Measurements from ENCODE around the gene IGFN1. TPM values are rescaled to one million over a fixed set of nuclear protein-coding genes. Genes with fewer than 3 reads are reported as not detected.

IGFN1 gene
- total RNA-seq, 1 donor from 2014 or later: not detected

DNA sequence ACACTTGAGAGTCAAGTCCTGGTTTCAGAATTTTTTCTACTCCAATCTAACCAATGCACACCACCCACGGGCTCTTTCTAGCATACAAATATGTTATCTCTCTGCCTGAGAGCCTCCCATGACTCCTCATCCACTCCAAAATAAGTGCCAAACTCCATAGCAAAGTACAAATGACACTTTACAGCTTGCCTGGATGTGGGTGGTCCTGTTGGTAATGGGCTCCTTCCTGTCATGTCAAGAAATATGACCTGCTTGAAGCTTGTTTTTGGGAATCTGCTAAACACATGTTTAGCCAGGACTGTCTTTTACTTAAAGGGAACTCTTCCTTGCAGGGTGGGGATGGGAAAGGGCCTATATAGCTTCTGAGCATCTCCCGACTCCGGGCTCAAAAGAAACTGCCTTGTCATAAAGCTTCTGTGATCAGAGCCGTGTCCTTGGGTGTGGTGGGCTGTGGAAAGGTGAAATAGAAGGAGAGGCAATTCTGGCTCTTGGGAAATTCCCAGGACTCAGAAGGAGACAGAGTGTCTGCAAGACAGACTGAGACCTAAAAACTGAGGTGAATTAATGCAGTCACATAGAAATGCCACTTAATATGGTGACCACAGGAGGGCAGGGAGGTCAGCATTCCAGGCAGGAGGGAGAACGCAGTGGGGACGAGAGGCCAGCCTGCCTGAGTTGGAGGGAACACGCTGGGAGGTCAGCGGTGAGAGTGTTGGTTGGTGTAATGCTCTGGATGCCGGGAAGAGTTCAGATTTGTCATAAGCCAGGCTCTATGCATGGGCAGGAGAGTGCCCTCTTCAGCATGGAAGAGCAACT is 6.1 kb upstream of the IGFN1 start:
- DNase-seq (ENCODE audit: low read depth in 2 of 2): peak; percentile 47 to 68

DNA sequence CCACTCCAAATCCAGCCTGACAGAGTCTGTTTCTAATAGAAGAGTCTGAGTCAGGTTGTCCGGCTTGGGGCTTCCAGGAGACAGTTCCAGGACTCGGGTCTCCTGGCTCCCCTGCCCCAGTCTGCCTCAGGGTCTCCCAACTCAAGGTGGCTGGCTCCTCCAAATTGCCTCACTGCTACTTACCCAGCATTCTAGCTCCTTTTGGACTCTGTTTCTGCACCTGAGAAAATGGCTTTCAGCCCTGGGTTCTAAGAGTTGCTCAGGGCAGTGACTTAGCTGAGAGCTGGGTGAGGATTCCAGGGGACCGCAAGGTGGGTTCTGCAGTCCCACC is 5.5 kb upstream of the IGFN1 start:
- DNase-seq (ENCODE audit: low read depth in 2 of 2): no peak

DNA sequence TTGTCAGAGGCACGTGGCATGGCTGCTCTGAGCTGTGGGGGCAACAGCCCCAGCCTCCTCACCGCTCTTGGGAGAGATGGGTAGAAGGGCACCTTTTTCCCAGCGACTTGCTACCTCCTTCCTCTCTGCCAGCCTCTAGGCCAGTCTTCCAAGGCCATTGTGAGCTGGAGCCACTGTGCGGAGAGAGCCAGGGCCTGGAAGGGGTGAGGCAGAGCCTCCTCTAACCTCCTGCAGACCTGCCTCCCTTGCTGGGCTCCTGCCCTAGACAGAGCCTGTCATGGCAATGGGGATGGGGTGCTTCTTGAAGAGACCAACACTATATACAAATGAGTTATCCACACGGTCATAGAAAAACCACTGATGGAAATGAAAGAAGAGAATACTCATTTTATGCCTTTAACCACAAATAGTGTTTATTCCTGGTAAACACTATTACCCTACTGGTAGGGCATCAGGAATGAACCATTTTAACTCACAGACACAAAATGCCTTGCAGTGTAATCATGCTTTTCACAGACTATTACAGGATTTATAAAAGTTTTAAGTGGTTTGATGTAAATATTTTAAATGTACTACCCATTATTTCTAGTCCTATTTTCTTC is 5.0 kb upstream of the IGFN1 start:
- DNase-seq (ENCODE audit: low read depth in 2 of 2): no peak

DNA sequence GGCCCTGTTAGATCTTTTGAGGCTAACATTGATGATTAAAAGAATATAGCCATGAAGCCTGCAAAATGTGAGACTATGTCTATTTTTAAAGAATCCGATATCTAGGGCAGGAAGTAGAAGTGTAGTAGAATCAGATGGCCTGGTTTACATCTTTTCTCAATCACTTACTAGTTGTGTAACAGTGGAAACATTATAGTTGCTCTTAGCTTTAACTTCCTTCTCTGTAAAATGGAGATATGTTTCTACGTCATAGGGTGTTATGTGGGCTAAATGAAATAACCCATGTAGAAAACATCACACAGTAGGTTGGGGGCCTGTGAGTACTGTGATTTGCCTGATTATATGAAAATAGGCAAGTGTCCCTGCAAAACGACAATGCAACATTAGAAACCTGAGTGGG is 4.4 kb upstream of the IGFN1 start:
- no peak for DNase-seq (ENCODE audit: low read depth in 2 of 2)

DNA sequence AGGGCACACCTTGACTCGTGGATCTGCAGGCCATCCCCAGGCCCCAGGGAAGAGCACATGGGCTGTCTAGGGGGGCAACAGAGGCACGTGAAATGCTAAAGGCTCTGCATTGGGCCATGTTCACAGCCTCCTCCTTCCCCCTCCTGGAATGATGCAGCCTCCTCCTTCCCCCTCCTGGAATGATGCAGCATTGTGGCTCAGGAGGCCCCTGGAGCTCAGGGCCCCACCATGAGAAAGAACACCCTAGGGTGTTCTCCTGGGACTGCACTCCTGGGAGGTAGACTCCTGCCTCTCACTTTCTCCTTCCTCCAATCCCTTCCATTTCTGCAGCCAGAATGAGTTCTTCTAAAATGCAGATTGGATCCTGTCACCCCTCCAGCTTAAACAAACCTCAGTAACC is 1.5 kb upstream of the IGFN1 start:
- no peak for DNase-seq (ENCODE audit: low read depth in 2 of 2)

DNA sequence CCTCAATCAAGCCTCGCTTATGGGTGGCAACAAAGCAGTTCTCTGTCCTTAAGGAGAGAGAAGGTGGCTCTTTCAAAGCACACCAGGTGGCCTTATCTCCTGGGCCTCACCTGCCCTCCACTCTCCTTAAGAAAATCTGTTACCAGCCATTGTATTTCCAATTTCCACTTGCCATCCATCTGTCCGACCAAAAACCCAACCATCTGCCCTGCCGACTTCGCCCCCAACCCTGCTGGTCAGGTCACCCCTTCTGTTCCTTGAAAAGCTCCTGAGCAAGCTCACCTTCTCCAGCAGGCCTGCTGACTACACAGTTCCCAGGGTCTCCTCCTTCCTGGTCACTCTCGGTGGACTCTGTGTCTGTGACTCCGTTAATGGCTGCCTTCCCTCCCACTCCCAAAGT is 619 bp upstream of the IGFN1 start:
- DNase-seq (ENCODE audit: low read depth in 2 of 2): no peak

DNA sequence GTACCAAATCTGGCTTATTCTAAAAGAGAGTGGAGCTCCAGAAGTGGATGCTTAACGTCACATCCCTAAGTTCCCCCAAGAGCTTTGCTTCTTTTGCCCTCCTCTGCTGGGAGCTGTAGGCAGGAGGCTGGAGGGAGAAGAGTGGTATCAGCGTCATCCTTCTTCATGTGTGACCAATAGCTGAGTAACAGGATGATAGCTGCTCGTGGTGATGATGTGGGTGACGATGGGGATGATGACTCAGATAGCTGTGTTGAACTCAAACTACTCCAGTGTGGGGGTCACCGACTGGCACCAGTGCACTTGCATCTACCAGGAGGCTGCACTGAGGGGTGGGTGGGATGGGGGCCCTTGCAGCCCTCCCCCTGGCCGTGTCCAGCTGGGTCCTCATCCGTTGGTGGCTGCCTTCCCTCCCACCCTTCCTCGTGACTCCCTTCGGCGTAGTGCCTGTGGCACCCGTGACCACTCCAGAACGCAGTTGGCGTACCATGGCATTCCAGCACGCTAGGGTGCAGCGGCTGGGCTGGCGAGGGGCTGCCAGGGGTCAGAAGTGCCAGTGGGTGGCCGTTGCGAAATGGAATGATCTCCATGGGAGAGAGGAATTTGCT is 1.1 kb downstream of the IGFN1 start:
- peak in 1 of 2 donors; percentile 66 for DNase-seq (ENCODE audit: low read depth in 2 of 2)

DNA sequence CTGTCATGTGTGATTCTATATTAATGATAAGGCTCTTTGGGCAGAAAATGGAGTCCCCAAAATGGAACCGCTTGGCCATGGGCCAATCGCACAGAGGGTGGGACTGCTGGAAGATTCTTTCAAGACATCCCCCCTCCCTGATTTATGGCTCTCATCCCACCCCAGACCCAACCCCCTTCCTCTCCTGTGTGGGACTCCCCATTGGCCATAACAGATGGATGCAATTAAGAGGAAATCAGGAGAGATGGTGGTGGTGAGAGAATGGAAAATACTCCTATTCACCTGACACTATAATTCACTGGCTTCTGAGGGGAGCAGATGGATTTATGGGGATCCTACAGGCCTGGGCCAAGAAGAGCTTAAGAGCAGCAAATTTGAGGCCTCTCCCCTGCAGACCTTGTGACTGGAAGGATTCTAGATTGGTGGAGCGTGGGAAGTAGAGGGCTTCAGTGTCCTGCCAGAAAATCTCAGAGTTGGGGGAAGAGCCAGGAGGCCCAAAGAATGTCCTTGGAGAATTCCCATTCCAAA is 1.7 kb downstream of the IGFN1 start:
- DNase-seq (ENCODE audit: low read depth in 2 of 2): no peak

DNA sequence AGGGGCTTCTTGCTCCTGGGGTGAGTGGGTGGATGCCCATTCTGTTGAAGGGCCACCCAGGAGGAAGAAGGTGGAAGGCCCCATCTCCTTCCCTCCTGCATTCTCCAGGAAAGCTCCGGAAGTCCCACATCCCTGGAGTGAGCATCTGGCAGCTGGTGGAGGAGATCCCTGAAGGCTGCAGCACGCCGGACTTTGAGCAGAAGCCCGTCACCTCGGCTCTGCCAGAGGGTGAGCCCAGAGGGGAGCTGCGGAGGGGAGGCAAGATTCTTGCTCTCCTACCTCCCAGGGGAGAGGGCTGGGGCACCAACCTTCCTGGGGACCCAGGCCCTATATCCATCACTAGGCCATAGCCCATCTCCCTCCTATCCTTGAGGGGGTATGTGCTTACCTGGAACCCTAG is 3.4 kb downstream of the IGFN1 start:
- no peak for DNase-seq (ENCODE audit: low read depth in 2 of 2)

DNA sequence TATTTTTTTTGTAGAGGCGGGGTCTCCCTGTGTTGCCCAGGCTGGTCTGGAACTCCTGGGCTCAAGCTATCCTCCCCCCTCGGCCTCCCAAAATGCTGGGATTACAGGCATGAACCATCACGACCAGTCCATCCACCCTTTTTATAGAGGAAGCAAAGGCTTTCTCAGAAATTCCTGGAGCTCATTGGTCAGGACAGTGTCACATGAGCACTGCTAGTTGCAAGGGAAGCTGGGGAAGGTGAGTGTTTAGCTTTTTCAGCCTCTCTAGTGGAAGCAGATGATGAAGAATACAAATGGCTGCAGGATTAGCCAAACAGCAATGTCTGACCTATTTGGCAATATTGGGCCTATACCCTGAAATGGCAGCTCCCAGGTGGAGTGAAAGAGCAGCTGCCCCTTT is 8.0 kb downstream of the IGFN1 start:
- DNase-seq (ENCODE audit: low read depth in 2 of 2): no peak

DNA sequence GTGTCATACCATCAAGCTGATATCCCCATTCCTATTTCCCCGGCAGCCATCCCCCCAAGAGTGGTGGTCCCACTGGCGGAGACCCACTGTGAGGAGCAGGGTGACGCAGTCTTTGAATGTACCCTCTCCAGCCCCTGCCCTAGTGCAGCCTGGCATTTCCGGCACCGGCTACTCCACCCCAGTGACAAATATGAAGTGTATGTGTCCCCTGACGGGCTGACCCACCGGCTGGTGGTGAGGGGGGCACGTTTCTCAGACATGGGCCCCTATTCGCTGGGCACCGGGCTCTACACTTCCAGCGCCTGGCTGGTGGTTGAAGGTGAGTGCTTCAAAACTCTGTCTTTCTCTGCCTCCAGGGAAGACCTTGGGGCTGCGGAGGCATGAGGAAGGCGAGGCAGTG is 14.4 kb downstream of the IGFN1 start:
- no peak for DNase-seq (ENCODE audit: low read depth in 2 of 2)

DNA sequence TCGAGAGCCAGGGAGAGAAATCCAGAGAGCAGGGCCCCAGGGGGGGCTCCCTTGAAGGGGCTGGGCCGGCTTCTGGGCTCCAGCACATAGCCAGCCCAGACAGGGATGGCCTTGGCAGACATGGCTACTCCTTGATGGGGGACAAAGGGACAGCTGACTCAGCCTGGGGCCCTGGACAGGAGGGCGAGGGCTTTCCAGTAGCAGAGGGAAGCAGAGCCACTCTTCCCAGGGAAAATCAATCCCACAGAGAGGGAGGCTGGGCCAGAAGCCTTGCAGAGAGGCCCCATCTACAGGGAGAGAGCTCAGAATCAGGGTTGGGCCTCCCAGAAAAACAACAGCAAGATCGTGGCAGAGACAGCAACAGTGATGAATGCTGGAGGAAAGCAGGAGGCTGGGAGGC is 15.6 kb downstream of the IGFN1 start:
- DNase-seq (ENCODE audit: low read depth in 2 of 2): no peak

DNA sequence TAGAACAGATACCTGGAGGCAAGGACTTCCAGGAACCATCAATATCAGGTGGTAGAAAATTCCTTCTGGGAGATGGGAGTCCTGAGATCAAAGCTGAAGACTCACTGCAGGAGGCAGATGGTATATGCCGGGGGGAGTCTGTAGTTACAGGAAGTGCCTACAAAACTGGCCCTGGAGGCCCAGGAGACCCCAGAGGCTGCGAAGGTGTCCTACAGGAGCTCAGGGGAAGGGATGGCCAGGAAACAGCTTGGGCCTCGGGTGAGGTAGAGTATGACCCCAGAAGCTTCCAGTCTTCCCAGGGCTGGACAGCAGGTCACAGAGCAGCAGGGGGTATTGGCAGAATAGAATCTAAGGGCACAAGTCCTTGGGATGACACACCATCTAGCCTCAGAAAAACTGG is 16.4 kb downstream of the IGFN1 start:
- DNase-seq (ENCODE audit: low read depth in 2 of 2): no peak

DNA sequence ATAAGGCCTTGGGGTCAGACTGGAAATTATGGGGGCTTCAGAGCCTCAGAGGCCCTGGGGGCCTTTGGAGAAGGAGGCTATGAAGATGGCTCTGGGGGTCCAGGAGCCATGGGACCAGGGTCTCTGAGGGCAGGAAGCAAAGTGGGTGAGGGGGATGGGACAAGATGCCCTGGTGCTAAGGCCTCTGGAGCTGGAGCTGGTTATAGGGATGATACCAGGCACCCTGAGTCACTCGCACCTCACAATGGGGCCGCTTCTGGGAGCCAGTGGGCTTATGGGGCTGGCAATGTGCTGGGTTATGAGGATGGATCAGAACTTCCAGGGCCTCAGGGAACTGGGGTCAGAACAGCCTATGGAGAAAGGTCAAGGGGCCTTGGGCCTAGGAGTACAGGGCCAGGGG is 17.6 kb downstream of the IGFN1 start:
- no peak for DNase-seq (ENCODE audit: low read depth in 2 of 2)

DNA sequence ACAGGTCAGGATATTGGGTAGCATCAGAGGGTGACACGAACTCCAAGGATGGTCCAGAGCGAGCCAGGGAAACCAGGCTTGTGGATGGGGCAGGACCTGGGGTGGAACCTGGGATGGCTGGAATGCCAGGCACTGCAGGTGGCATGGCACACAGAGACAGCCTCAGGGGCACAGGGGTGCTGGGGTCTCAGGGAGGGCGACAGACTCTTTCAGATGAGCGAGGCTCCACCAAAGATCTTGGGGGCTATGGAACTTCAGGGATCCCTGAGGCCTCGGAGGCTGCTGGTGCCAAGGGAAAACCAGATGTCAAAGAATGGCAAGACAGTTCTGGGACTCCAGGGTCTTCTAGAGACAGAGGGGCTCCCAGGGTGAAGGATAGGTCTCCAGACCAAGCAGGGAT is 21.4 kb downstream of the IGFN1 start:
- no peak for DNase-seq (ENCODE audit: low read depth in 2 of 2)

DNA sequence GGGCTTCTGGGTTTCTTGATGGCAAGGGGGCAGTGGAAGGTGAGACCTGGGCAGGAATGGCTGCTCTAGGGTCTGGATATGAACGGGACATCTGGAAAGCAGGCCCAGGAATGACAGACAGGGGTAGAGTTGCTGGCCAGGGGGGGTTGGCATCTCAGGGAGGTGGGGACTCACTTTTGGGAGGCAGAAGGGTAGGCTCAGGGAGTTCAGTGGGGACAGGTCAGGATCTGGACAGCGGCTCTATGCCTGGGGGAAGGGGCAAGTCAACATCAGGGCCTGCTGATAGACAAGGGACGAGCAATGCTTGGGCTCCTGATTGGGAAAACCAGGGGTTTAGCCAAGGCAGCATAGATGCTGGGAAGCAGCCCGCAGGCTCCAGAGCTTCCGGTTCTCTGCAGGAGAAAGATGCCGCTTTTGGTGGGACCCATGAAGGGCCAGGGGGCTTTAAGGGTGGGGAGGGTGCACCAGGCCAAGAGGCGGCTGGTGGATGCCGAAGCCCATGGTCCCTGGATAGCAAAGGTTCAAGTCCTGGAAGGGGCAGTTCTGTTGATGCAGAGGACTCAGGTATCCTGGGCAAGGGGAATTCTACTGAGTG is 21.9 kb downstream of the IGFN1 start:
- DNase-seq (ENCODE audit: low read depth in 2 of 2): no peak

DNA sequence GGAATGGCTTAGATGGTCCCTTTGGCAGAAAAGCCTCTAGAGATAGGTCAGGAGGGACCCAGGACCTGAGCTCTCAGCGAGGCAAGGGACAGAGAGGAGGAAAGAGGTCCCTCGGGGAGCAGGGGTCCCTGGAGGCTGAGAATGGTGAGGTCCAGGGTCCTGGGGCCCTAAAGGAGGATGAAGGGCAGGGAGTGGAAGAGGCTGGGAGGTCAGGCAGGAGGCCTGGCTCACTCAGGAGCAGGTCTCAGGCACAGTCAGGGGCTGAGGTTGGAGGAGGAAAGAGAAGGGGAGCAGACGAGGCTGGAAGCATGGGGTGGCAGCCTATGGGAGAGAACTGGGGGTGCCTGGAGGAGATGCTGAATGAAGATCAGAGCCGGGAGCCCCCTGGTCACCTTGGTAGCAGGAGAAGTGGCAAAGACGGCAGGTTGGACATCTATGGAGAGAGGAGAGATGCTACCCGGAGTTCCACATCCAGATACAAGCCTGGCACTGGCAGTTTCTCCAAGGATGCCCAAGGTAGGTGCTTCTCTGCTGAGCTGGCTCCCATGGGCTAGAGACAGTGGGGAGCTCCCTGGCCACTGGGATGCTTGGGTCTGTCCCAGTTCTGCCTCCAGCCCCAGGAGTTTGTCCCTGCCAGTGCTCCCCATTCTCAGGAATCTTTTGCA is 22.6 kb downstream of the IGFN1 start:
- DNase-seq (ENCODE audit: low read depth in 2 of 2): no peak

DNA sequence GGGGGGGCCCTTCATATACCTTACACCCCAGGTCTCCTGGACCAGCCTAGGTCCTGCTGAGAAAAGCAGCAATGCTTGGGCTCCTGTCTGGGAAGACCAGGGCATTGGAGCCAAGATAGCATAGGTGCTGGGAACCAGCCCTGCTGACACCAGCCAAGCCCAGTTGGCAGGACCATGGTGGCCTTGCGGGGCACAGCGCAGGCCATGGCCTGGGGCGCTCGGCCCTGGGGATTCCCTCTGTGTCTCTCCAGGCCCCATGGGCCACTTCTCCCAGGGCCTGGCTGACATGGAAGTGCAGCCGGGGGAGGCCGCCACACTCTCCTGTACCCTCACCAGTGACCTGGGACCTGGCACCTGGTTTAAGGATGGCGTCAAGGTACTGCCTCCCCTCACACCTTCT is 23.3 kb downstream of the IGFN1 start:
- no peak for DNase-seq (ENCODE audit: low read depth in 2 of 2)

DNA sequence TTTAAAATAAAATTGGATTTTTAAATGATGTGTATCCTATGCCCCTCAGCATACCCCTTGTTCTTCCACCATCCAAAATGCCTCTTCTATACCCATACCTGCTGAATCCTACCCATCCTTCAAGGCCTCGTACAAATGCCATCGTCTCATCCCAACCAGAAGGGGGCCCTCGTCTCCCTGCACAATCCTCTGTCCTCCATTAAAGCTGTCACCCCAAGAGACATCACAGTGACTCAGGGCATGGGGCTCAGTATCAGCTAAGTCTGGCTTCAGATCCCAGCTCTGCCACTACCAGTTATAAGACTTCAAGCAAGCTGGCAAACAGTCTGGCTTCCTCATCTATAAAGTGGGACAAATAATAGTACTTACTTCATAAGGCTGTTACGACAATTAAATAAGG is 23.8 kb downstream of the IGFN1 start:
- no peak for DNase-seq (ENCODE audit: low read depth in 2 of 2)

DNA sequence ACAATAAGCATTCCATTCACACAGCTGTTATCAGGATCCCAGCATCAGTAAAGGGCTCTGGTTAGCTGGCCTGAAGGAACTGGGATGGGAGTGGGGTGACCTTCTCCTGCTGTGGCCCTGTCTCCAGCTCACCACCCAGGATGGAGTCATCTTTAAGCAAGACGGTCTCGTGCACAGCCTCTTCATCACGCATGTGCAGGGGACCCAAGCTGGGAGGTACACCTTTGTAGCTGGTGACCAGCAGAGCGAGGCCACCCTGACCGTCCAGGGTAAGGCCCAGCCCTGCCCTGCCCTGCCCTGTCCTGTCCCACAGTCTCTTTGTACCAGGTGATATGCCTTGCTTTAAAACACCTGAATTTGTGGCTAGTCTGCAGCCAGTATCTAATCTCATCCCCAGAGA is 24.3 kb downstream of the IGFN1 start:
- DNase-seq (ENCODE audit: low read depth in 2 of 2): no peak

DNA sequence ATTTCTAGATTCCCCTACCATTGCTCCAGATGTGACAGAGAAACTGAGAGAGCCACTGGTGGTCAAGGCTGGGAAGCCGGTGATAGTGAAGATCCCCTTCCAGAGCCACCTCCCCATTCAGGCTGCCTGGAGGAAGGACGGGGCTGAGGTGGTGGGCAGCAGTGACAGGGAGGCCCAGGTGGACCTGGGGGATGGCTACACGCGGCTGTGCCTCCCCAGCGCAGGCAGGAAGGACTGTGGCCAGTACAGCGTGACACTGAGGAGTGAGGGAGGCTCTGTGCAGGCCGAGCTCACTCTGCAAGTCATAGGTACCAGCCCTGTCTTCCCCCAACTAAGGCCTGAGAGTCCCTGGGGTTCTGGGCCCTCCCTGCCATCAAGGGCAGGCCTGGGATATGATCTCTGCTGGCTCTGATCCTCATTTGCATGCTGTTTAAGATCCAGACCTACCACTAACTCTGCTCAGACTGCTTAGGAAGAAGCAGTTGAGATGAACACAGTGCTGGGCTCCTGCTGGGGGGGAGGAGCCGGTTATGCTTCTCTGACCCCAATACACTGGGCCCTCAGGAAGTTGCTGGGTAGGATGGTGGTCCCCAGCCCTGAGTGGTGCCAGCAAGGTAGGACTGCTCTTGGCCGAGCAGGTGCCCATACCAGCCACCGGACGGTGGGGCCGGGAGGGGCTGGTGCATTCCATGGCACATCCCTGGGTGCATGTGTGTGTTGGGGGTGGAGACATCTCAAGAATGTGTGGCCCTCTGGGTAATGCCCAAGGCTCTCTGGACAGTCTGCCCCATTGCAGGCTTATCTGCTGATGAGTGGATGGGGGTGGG is 25.1 kb downstream of the IGFN1 start:
- no peak for DNase-seq (ENCODE audit: low read depth in 2 of 2)

Measured in lung microvascular endothelial cell (primary cell).